GM21515 (cell line): ENCODE results near the gene ANKUB1.
A peak's percentile ranks its signal among the peaks of the same experiment; 100 is the strongest.
"Not testable (repeated sequence)": the region's sequence is repeated elsewhere in the genome, so short reads cannot be mapped to it uniquely, and the experiment has no call there.

Source experiments
- ATAC-seq: cut with Tn5 transposase; IDR thresholded peaks from one replicate; pipeline ENCODE4 v1.9.1; 2021; ENCODE audit not compliant: unreplicated experiment

The ANKUB1 gene

DNA sequence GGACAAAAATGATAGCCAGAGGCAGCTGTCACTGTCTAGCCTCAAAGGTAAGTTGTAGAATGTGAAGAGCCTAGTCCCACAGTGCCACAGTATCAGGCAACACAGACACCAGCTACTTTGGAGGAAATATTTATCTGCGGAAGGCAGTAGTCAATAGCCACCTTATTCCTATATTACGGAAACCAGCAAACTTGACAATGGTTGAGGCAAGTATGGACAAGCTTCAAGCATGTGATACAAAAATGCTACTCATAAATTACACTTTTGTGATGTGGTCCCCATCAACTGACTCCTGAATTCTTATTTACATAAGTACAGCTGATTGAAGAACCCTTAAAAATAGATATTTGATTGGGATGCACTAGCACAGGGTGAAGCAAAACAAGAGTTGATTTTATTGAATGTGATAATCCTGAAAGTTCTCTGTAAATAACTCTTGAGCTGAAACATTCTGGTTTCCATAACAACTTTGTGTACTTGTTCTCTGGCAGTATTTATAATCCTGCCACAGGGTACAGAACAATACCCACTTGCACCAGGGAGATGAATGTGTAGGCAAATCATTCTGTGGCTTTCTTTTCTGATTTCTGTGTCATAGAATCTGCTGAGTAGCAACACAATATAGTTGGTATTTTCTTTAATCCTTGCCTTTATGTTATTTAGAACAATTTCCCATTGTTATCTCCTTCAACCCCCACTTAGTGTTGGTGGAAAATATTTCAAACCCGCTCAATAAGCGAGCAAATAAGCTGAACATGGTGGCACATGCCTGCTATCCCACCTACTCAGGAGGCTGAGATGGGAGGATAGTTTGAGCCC is at the start of gene ANKUB1:
Gene ANKUB1 (minus strand): TSS at position 103 of the 819 bp plus-strand sequence. CDS start 188 bp downstream, outside the sequence.
- no peak for ATAC-seq

- no peak for ATAC-seq
Measured at GRCh38 chr3:149839896-149840295, 47.5 kb upstream of the ANKUB1 start.

DNA sequence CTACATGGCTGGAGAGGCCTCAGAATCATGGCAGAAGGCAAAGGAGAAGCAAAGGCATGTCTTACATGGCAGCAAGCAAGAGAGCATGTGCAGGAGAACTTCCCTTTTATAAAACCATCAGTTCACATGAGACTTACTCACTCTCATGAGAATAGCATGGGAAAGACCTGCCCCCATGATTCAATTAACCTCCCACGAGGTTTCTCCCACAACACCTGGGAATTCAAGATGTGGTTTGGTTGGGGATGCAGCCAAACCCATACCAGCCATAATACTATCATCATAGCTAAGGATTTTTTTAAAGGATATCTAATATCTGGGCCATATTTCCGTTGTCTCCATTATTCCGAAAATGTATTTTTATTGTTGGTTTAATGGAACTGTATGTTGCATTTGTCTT is 47.1 kb upstream of the ANKUB1 start:
- ATAC-seq, result not testable (repeated sequence)

DNA sequence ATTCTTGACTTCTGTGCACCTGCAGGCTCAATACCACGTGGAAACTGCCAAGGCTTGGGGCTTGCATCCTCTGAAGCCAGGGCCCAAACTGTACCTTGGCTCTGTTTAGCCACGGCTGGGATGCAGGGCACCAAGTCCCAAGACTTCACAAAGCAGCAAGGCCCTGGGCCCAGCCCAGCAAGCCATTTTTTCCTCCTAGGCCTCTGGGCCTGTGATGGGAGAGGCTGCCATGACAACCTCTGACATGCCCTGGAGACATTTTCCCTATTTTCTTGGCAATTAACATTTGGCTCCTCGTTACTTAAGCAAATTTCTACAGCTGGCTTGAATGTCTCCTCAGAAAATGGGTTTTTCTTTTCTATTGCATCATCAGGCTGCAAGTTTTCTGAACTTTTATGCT is 46.1 kb upstream of the ANKUB1 start:
- not testable (repeated sequence) for ATAC-seq

- no peak for ATAC-seq
Measured at GRCh38 chr3:149833241-149833640, 40.9 kb upstream of the ANKUB1 start.

DNA sequence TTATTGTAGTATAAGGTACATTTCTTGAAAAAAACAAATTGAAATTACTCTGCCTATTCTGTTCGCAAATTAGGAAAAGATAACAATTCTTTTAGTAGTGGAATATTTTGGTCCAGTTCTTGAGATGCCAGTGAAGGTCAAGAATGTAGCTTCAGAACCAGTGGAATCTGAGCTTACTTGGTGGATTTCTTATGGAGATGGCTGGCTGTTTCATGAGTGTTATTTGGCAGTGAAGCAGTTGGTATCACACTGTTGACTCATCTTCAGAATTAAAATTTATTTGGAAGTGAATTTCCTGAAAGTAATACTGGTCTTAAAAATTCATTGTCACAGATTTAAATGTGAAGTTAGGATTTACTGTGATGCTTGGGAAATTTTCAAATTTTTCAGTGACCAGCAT is 39.7 kb upstream of the ANKUB1 start:
- no peak for ATAC-seq

GRCh38 chr3:149831321-149831720 is 39.0 kb upstream of the ANKUB1 start:
- ATAC-seq, result no peak

- ATAC-seq, result no peak
Measured at GRCh38 chr3:149830902-149831301, 38.5 kb upstream of the ANKUB1 start.

DNA sequence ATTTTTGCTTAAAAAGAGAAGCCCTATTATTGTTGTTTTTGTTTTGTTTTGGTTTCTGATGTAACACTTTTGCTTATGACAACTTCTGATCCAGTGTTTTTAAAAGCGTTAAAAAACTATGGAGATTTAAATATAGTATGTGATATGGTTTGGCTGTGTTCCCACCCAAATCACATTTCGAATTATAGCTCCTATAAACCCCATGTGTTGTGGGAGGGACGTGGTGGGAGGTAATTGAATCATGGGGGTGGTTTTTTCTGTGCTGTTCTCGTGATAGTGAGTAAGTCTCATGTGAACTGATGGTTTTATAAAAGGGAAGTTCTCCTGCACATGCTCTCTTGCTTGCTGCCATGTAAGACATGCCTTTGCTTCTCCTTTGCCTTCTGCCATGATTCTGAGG is 37.3 kb upstream of the ANKUB1 start:
- ATAC-seq, result not testable (repeated sequence)

- no peak for ATAC-seq
Measured at GRCh38 chr3:149828390-149828789, 36.0 kb upstream of the ANKUB1 start.

DNA sequence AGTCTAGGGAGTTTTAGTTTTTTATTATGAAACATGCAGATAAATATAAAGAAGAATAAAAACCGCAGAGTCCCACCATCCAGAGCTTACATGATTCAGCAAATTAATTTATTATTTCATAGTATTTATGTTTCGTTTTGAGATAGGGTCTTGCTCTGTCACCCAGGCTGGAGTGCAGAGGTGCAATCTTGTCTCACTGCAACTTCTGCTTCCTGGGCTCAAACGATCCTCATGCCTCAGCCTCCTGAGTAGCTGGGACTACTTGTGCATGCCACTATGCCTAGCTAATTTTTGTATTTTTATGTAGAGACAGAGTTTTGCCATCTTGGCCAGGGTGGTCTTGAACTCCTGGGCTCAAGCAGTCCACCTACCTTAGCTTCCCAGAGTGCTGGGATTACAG is 34.3 kb upstream of the ANKUB1 start:
- ATAC-seq, result no peak

- no peak for ATAC-seq
Measured at GRCh38 chr3:149820183-149820582, 27.8 kb upstream of the ANKUB1 start.

DNA sequence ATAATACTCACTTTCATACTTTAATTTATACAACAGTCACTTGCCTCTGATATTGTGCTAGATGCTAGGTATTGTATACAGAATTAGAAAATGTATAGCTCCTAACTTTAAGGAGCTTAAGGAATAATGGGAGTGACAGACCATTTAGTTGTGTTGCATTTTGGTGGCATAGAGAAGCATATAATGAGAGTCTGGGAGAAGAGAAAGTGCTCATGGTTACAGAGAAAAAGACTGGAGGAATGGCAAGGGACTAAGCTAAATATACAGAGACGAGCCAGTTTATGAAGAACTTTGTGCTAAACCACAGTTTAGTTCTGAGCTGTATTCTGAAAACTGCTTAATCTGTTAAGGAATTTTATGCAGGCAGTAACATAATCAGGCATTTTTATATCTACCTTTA is 27.1 kb upstream of the ANKUB1 start:
- ATAC-seq, result no peak

DNA sequence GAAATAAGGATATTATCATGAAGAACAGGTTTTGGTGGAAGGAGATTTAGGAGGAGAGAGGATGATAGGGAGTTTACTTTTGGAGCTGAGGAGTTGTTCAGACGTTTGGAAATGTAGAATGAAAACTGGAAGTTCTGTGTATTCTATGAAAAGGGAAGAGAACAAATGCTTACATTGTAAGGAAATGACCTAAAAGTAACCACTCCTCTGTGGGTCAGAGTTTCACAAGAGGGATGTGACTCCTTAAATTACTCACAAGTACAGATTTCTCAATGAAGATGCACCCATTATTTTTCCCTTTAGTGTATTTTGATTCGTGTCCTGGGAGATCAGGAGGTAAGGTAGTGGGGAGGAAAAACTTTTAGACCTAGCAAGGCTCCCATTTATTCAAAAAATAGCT is 24.6 kb upstream of the ANKUB1 start:
- ATAC-seq, result no peak

- ATAC-seq, result no peak
Measured at GRCh38 chr3:149816311-149816710, 24.0 kb upstream of the ANKUB1 start.

DNA sequence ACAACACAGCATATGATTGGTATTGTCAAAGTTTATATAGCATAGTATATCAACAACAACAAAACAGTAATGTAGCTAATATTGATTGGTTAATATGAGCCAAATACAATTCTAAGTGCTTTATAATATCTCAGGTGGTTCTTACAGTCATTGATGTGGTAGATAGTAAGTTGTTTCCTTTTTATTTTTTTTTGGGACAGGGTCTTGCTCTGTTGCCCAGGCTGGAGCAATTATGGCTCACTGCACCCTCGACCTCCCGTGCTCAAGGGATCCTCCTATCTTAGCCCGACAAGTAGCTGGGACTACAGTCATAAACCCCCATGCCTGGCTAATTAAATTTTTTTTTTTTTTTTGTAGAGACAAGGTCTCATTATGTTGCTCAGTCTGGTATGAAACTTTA is 23.4 kb upstream of the ANKUB1 start:
- ATAC-seq, result no peak

GRCh38 chr3:149815321-149815720 is 23.0 kb upstream of the ANKUB1 start:
- ATAC-seq, result no peak

- peak; percentile 25 for ATAC-seq
Measured at GRCh38 chr3:149813367-149814281, 21.3 kb upstream of the ANKUB1 start.

GRCh38 chr3:149812606-149813366 is 20.4 kb upstream of the ANKUB1 start, which contains the start of gene RNF13:
Gene RNF13 (plus strand): TSS chr3:149813215. CDS start chr3:149846027, 32,812 bp downstream.
- ATAC-seq, result peak; percentile 95

DNA sequence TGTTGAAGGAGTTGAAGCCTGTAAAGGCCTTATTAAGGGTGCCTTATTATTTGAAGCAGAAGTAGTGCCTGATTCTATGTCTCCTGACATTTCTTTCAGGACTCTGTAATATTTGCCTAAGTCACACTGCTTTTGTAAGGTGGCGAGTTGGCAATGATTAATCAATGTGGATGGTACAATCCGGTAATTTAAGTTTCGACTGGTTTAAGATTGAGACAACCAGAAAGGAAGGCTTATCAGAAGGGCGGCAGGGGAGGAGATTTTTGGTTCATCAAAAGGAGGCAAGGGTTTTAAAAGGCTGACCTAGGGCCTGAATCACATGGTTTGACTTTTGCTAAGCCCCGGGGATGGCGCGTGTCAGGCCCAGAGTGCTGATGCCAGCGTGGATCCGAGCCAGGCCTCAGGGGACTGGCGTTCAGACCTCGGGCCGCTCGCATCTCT is 19.8 kb upstream of the ANKUB1 start:
- no peak for ATAC-seq

DNA sequence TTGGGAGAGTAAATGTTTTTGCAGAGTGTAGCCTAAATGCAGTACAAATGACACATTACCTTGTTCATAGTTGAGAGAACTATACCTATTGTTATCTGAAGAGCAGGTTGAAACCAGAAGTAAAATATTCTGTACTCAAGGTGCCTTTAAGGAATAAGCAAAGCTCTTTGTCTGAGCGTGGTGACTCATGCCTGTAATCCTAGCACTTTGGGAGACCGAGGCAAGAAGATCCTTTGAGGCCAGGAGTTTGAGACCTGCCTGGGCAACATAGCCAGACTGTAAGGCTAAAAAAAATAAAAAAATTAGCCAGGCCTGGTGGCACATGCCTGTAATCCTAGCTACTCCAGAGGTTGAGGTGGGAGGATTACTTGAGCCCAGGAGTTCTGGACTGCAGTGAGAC is 18.5 kb upstream of the ANKUB1 start:
- no peak for ATAC-seq
